Measurements from ENCODE around the gene BAG1. TPM values are rescaled to one million over a fixed set of nuclear protein-coding genes. Genes with fewer than 3 reads are reported as not detected.

The BAG1 gene
- total RNA-seq, 1 experiment from 2014 or later, result 52.7 TPM

DNA sequence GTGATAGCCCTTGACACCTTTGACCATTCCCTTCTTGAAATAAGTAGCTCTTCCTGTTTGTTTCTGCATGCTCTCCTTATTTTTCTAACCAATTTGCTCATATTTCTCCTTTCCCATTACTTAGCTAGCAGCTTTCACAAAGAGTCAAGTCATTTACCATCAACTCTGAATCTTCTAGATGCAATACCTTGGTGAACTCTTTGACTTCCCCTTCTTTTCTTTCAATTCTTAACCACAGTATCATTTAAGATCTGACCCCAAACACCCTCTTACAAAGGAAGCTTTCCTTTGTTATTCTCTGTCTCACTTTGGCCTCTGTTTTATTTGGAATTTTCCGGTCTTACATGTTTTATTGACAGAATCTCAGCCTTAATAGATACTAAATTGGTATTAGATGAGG lies 39.9 kb upstream of the BAG1 start:
- H3K36me3 ChIP-seq (ENCODE audit: insufficient read depth, low read length, poor library complexity, severe bottlenecking), result peaks cover 90% of the 10 kb centered on the region
- no peak overlapping the region for H3K4me3 ChIP-seq (ENCODE audit: low read depth, low read length, poor library complexity, severe bottlenecking)
- CTCF ChIA-PET, result no interaction called here
- no peaks in the 10 kb centered on the region for H3K27me3 ChIP-seq (replicated peaks; ENCODE audit: insufficient read depth, low read depth, low read length, poor library complexity)
- no peak for DNase-seq (ENCODE audit: low spot score)
- intact Hi-C loops (cut with micrococcal nuclease; ENCODE audit: unreplicated experiment), result no loop called here
- BruUV-seq (replicated peaks), result no TSS peak
- TF ChIP-seq, protein P1, sequence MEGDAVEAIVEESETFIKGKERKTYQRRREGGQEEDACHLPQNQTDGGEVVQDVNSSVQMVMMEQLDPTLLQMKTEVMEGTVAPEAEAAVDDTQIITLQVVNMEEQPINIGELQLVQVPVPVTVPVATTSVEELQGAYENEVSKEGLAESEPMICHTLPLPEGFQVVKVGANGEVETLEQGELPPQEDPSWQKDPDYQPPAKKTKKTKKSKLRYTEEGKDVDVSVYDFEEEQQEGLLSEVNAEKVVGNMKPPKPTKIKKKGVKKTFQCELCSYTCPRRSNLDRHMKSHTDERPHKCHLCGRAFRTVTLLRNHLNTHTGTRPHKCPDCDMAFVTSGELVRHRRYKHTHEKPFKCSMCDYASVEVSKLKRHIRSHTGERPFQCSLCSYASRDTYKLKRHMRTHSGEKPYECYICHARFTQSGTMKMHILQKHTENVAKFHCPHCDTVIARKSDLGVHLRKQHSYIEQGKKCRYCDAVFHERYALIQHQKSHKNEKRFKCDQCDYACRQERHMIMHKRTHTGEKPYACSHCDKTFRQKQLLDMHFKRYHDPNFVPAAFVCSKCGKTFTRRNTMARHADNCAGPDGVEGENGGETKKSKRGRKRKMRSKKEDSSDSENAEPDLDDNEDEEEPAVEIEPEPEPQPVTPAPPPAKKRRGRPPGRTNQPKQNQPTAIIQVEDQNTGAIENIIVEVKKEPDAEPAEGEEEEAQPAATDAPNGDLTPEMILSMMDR (conservative IDR thresholded peaks at IDR 0.05; ENCODE audit: low read depth, low read length), result no peak
- no peak for TF ChIP-seq EZH2 (IDR thresholded peaks at IDR 0.05; ENCODE audit: borderline replicate concordance, low read depth, low read length, poor library complexity, severe bottlenecking)
- H3K4me1 ChIP-seq (ENCODE audit: insufficient read depth, low read length, poor library complexity, severe bottlenecking), result no peaks in the 10 kb centered on the region
- no peaks in the 10 kb centered on the region for H3K9me3 ChIP-seq (ENCODE audit: low read depth, low read length, poor library complexity, severe bottlenecking)
- POLR2A ChIA-PET (ENCODE audit: low non-redundant PET), result interaction anchor here (0.6 kb wide), 1 partner anchor 741 kb away, joined by 10 read pairs; no protein-coding TSS in a partner anchor
- H3K27ac ChIP-seq (ENCODE audit: low read depth, low read length, poor library complexity, severe bottlenecking), result no peak overlapping the region

DNA sequence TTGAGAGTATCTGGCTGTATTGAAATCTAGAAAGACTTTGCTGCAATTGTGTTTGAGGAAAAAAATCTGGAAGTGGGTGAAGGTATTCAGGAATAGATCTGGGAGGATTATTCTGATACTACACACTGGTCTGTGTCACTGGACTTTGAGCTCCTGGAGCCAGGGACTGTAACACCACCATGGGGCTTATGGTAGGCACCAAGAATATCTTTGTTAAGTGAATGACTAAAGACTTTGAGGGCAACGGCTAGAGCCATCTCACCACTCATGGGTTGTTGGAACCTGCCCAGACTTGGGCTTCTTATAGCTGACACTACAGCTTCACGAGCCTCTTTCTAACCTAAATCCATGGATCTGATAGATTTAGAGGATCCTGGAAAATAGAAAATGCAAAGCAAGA lies 36.0 kb upstream of the BAG1 start:
- Histone ChIP-seq H3K9me3 (ENCODE audit: low read depth, low read length, poor library complexity, severe bottlenecking) (no peaks in the 10 kb centered on the region), H3K27me3 (replicated peaks; ENCODE audit: insufficient read depth, low read depth, low read length, poor library complexity) (no peaks in the 10 kb centered on the region), H3K27ac (ENCODE audit: low read depth, low read length, poor library complexity, severe bottlenecking) (no peak overlapping the region), H3K4me1 (ENCODE audit: insufficient read depth, low read length, poor library complexity, severe bottlenecking) (peaks cover 4% of the 10 kb centered on the region), H3K4me3 (ENCODE audit: low read depth, low read length, poor library complexity, severe bottlenecking) (no peak overlapping the region), H3K36me3 (ENCODE audit: insufficient read depth, low read length, poor library complexity, severe bottlenecking) (peaks cover 97% of the 10 kb centered on the region)
- ChIA-PET CTCF (no interaction called here), POLR2A (ENCODE audit: low non-redundant PET) (no interaction called here)
- DNase-seq (ENCODE audit: low spot score), result no peak
- no TSS peak for BruUV-seq (replicated peaks)
- intact Hi-C loops (cut with micrococcal nuclease; ENCODE audit: unreplicated experiment), result no loop called here
- TF ChIP-seq EZH2 (IDR thresholded peaks at IDR 0.05; ENCODE audit: borderline replicate concordance, low read depth, low read length, poor library complexity, severe bottlenecking), result no peak
- TF ChIP-seq, protein P1 (conservative IDR thresholded peaks at IDR 0.05; ENCODE audit: low read depth, low read length), result no peak

DNA sequence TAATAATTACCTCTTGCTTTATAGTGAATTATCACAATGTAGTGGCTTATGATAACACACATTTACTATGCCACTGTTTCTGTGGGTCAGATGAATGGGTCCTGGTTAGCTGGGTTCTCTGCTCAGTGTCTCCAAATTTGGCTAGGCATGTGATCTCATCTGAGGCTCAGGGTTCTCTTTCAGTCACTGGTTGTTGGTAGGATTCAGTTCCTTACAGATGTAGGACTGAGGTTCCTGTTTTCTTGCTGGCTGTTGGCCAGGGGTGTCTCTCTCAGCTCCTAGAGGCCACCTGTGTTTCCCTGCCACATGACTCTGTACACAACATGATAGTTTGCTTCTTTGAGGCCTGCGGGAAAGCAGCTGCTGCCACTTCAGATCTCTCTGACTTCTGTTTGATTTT lies 32.9 kb upstream of the BAG1 start:
- Histone ChIP-seq H3K36me3 (ENCODE audit: insufficient read depth, low read length, poor library complexity, severe bottlenecking) (peaks cover 76% of the 10 kb centered on the region), H3K9me3 (ENCODE audit: low read depth, low read length, poor library complexity, severe bottlenecking) (no peaks in the 10 kb centered on the region), H3K4me1 (ENCODE audit: insufficient read depth, low read length, poor library complexity, severe bottlenecking) (peaks cover 4% of the 10 kb centered on the region), H3K27ac (ENCODE audit: low read depth, low read length, poor library complexity, severe bottlenecking) (no peak overlapping the region), H3K27me3 (replicated peaks; ENCODE audit: insufficient read depth, low read depth, low read length, poor library complexity) (no peaks in the 10 kb centered on the region), H3K4me3 (ENCODE audit: low read depth, low read length, poor library complexity, severe bottlenecking) (no peak overlapping the region)
- ChIA-PET POLR2A (ENCODE audit: low non-redundant PET) (no interaction called here), CTCF (no interaction called here)
- TF ChIP-seq, protein P1 (conservative IDR thresholded peaks at IDR 0.05; ENCODE audit: low read depth, low read length), result no peak
- TF ChIP-seq EZH2 (IDR thresholded peaks at IDR 0.05; ENCODE audit: borderline replicate concordance, low read depth, low read length, poor library complexity, severe bottlenecking), result no peak
- DNase-seq (ENCODE audit: low spot score), result no peak
- intact Hi-C loops (cut with micrococcal nuclease; ENCODE audit: unreplicated experiment), result no loop called here
- BruUV-seq (replicated peaks), result no TSS peak
